IMR-90 (cell line): ENCODE measurements around the gene SMLR1. TPM values are rescaled to one million over a fixed set of nuclear protein-coding genes. Genes with fewer than 3 reads are reported as not detected.

ENCODE experiments used
- ATAC-seq: fragments of 200-7000 bp; cut with Tn5 transposase; 2 replicates; pipeline ENCODE4 v1.9.1; 2020; ENCODE audit warnings: low read depth, mild to moderate bottlenecking, moderate library complexity
- BruUV-seq: library from RNA; stranded (reverse); fragments of 400-500 nt; replicated peaks from 2 replicates; lab custom pipeline; 2021; lab: Mats Ljungman, UMichigan
- CTCF ChIA-PET: fragments of 300-600 bp; formaldehyde crosslinking; extraction: SDS; loops from one replicate; lab custom pipeline; 2021; ENCODE audit warnings: antibody characterized with exemption; lab: Yijun Ruan, JAX
- POLR2A ChIA-PET: fragments of 300-600 bp; sonication (Branson Sonifier 250); formaldehyde crosslinking; loops from one replicate; lab custom pipeline; 2022; ENCODE audit warnings: antibody characterized with exemption; ENCODE audit not compliant: unreplicated experiment; lab: Charles Lee
- DNase-seq: peaks from one replicate; pipeline ENCODE4 v3.0.0; 2013
- H2AFZ ChIP-seq: replicated peaks from 2 replicates; pipeline ENCODE3; 2013; ENCODE audit warnings: low read length, mild to moderate bottlenecking; ENCODE audit not compliant: poor library complexity
- H2AK5ac ChIP-seq: 2 replicates; pipeline ENCODE4 v1.6.1; 2013; ENCODE audit warnings: low read depth, low read length, inconsistent platforms
- H2AK9ac ChIP-seq: replicated peaks from 2 replicates; pipeline ENCODE3; 2013; ENCODE audit warnings: mild to moderate bottlenecking, low read depth, low read length, moderate library complexity; ENCODE audit not compliant: poor library complexity
- H2BK120ac ChIP-seq: 2 replicates; pipeline ENCODE4 v1.6.1; 2013; ENCODE audit warnings: low read depth, low read length, inconsistent platforms
- H2BK15ac ChIP-seq: 3 replicates; pipeline ENCODE4 v1.6.1; 2013; ENCODE audit warnings: low read depth, low read length, inconsistent platforms
- H2BK20ac ChIP-seq: 2 replicates; pipeline ENCODE4 v1.6.1; 2013; ENCODE audit warnings: low read depth, mild to moderate bottlenecking, inconsistent platforms, low read length, moderate library complexity
- H2BK5ac ChIP-seq: 2 replicates; pipeline ENCODE4 v1.6.1; 2013; ENCODE audit warnings: mild to moderate bottlenecking, low read depth, low read length, inconsistent platforms; ENCODE audit not compliant: poor library complexity, severe bottlenecking
- H3K14ac ChIP-seq: replicated peaks from 2 replicates; pipeline ENCODE4 v1.6.1; 2013; ENCODE audit warnings: low read depth, low read length, inconsistent platforms
- H3K18ac ChIP-seq: 2 replicates; pipeline ENCODE4 v1.6.1; 2013; ENCODE audit warnings: low read depth, low read length, control low read depth
- H3K23ac ChIP-seq: 2 replicates; pipeline ENCODE4 v1.6.1; 2013; ENCODE audit warnings: low read depth, low read length, inconsistent platforms
- H3K27ac ChIP-seq: 2 replicates; pipeline ENCODE4 v1.5.1; 2013; ENCODE audit warnings: mild to moderate bottlenecking, control low read depth, low read length; ENCODE audit not compliant: insufficient read depth
- H3K27me3 ChIP-seq: 2 replicates; pipeline ENCODE4 v1.6.1; 2013; ENCODE audit warnings: low read length; ENCODE audit not compliant: control insufficient read depth, insufficient read depth
- H3K36me3 ChIP-seq: 2 replicates; pipeline ENCODE4 v1.6.1; 2013; ENCODE audit warnings: low read length, mixed read lengths; ENCODE audit not compliant: control insufficient read depth, insufficient read depth
- H3K4ac ChIP-seq: 2 replicates; pipeline ENCODE4 v1.6.1; 2013; ENCODE audit warnings: low read depth, low read length, inconsistent platforms
- H3K4me1 ChIP-seq: 2 replicates; pipeline ENCODE4 v1.6.1; 2013; ENCODE audit warnings: low read length, mixed read lengths; ENCODE audit not compliant: control insufficient read depth, insufficient read depth
- H3K4me2 ChIP-seq: 2 replicates; pipeline ENCODE4 v1.6.1; 2013; ENCODE audit warnings: low read depth, mild to moderate bottlenecking, control low read depth, low read length, moderate library complexity
- H3K4me3 ChIP-seq: 2 replicates; pipeline ENCODE4 v1.5.1; 2013; ENCODE audit warnings: low read depth, mild to moderate bottlenecking, control low read depth, low read length, moderate library complexity; ENCODE audit not compliant: insufficient read depth
- H3K56ac ChIP-seq: 2 replicates; pipeline ENCODE4 v1.6.1; 2013; ENCODE audit warnings: low read length, inconsistent platforms; ENCODE audit not compliant: insufficient read depth; ENCODE audit errors: extremely low read depth
- H3K79me1 ChIP-seq, 2 experiments: 2 replicates each; pipeline ENCODE4 v1.6.1; 2013; ENCODE audit warnings: low read length in 2 of 2, inconsistent platforms in 1 of 2, low read depth in 1 of 2
- H3K9ac ChIP-seq: 2 replicates; pipeline ENCODE4 v1.6.1; 2013; ENCODE audit warnings: low read depth, low read length, control low read depth
- H3K9me1 ChIP-seq: 2 replicates; pipeline ENCODE4 v1.6.1; 2013; ENCODE audit warnings: low read length, inconsistent platforms; ENCODE audit not compliant: insufficient read depth
- H3K9me3 ChIP-seq: 2 replicates; pipeline ENCODE4 v1.6.1; 2013; ENCODE audit warnings: low read length; ENCODE audit not compliant: control insufficient read depth, insufficient read depth
- H4K20me1 ChIP-seq: 2 replicates; pipeline ENCODE4 v1.6.1; 2013; ENCODE audit warnings: low read length, inconsistent platforms; ENCODE audit not compliant: insufficient read depth
- H4K5ac ChIP-seq: 2 replicates; pipeline ENCODE4 v1.6.1; 2013; ENCODE audit warnings: mild to moderate bottlenecking, low read depth, low read length, control low read depth
- H4K8ac ChIP-seq, 2 experiments: 2 replicates each; pipeline ENCODE4 v1.6.1; 2013; ENCODE audit warnings: low read depth in 2 of 2, low read length in 2 of 2, control low read depth in 1 of 2, inconsistent platforms in 1 of 2
- H4K91ac ChIP-seq: 2 replicates; pipeline ENCODE4 v1.6.1; 2013; ENCODE audit warnings: low read depth, low read length, inconsistent platforms; ENCODE audit not compliant: insufficient read depth
- BHLHE40 ChIP-seq: fragments of 150-350 bp; IDR thresholded peaks from 2 replicates; pipeline ENCODE4 v1.6.1; 2016; ENCODE audit warnings: mild to moderate bottlenecking, low read depth, low read length
- CEBPB ChIP-seq: IDR thresholded peaks from 2 replicates; pipeline ENCODE4 v1.6.1; 2012; ENCODE audit warnings: low read depth, low read length, improper control_type of control experiment
- CHD1 ChIP-seq: IDR thresholded peaks from 2 replicates; pipeline ENCODE4 v1.6.1; 2012; ENCODE audit warnings: low read depth, low read length, improper control_type of control experiment
- CTCF ChIP-seq: conservative IDR thresholded peaks from 2 replicates; pipeline ENCODE4 v1.5.1; 2012; ENCODE audit warnings: mild to moderate bottlenecking, low read depth, low read length, improper control_type of control experiment
- FOS ChIP-seq: fragments of 150-350 bp; IDR thresholded peaks from 2 replicates; pipeline ENCODE4 v1.6.1; 2016; ENCODE audit warnings: low read depth, low read length
- MAFK ChIP-seq: IDR thresholded peaks from 2 replicates; pipeline ENCODE4 v1.6.1; 2012; ENCODE audit warnings: low read depth, low read length, improper control_type of control experiment
- MXI1 ChIP-seq: IDR thresholded peaks from 2 replicates; pipeline ENCODE4 v1.6.1; 2012; ENCODE audit warnings: low read depth, mild to moderate bottlenecking, low read length, moderate library complexity, borderline replicate concordance
- NFE2L2 ChIP-seq: fragments of 150-350 bp; IDR thresholded peaks from 2 replicates; pipeline ENCODE4 v1.6.1; 2016; ENCODE audit warnings: low read depth, mild to moderate bottlenecking, low read length
- POLR2A ChIP-seq: IDR thresholded peaks from 2 replicates; pipeline ENCODE4 v1.6.1; 2012; ENCODE audit warnings: mild to moderate bottlenecking, low read depth, low read length
- RAD21 ChIP-seq: IDR thresholded peaks from 2 replicates; pipeline ENCODE4 v1.6.1; 2012; ENCODE audit warnings: low read length, improper control_type of control experiment
- RCOR1 ChIP-seq: IDR thresholded peaks from 2 replicates; pipeline ENCODE4 v1.6.1; 2012; ENCODE audit warnings: mild to moderate bottlenecking, low read length, improper control_type of control experiment; ENCODE audit not compliant: insufficient replicate concordance
- RFX5 ChIP-seq: IDR thresholded peaks from 2 replicates; pipeline ENCODE4 v1.8.0; 2012; ENCODE audit warnings: low read depth, mild to moderate bottlenecking, low read length, moderate library complexity
- SMC3 ChIP-seq: fragments of 150-350 bp; IDR thresholded peaks from 2 replicates; pipeline ENCODE4 v1.6.1; 2016; ENCODE audit warnings: low read depth, mild to moderate bottlenecking, antibody characterized with exemption, low read length, moderate library complexity
- USF2 ChIP-seq: fragments of 150-350 bp; IDR thresholded peaks from 2 replicates; pipeline ENCODE4 v1.6.1; 2017; ENCODE audit warnings: mild to moderate bottlenecking, antibody characterized with exemption, low read length, low read depth
- WGBS, 2 experiments: methylation state at CpG; one replicate each; pipeline versions ENCODE4 v1.1.5 to v1.1.7; 2013; ENCODE audit warnings: missing lambda C conversion rate in 2 of 2; ENCODE audit not compliant: insufficient read length in 1 of 2; ENCODE audit errors: extremely low coverage in 2 of 2; 5-methylcytosine and 5-hydroxymethylcytosine counted together
- dilution Hi-C: fragments of 300-500 bp; cut with HindIII; formaldehyde crosslinking; loops from one replicate; pipeline ENCODE4 v1.14.3; 2018; ENCODE audit warnings: low sequenced_read_pairs; ENCODE audit not compliant: unreplicated experiment
- in situ Hi-C: fragments of 300-500 bp; cut with MboI; formaldehyde crosslinking; loops from 3 replicates; pipeline ENCODE4 v1.14.3; 2019; ENCODE audit warnings: low sequenced_read_pairs, inconsistent platforms, mixed read lengths
- intact Hi-C: fragments of 100-400 bp; cut with micrococcal nuclease; formaldehyde crosslinking; loops from 2 replicates; pipeline ENCODE4 v1.10.0; 2022
- polyA plus RNA-seq, 3 experiments: library from polyadenylated mRNA; depleted of rRNA; stranded (reverse); fragments of >200 nt; gene quantifications; 2 replicates each; pipeline ENCODE4 v1.2.3, GENCODE V29; 2012; ENCODE audit warnings: low replicate concordance in 1 of 3
- total RNA-seq: library from RNA; depleted of rRNA; stranded (reverse); fragments of >200 nt; gene quantifications from 2 replicates; pipeline ENCODE4 v1.2.3, GENCODE V29; 2012

SMLR1 gene
- total and polyA plus RNA-seq, 2 of the 4 experiments (the other 2 are of a cell fraction): not detected

GRCh38 chr6:130865793-130866192 is 38.6 kb downstream of the SMLR1 start:
- H3K23ac ChIP-seq: no peak overlapping the region
- H4K8ac ChIP-seq: no peak overlapping the region
- no peak overlapping the region for H3K4me3 ChIP-seq
- in situ Hi-C loops: no loop called here
- dilution Hi-C loops: no loop called here
- no peak overlapping the region for H3K9ac ChIP-seq
- H4K5ac ChIP-seq: no peak overlapping the region
- H3K9me1 ChIP-seq: peaks cover 4% of the 10 kb centered on the region; the same call in 1 of the 2 replicates
- H3K14ac ChIP-seq: no peak overlapping the region
- no peak overlapping the region for H2AK9ac ChIP-seq
- ChIA-PET POLR2A (no interaction called here), CTCF (interaction anchor here (0.6 kb wide), 1 partner anchor 34 kb away, joined by 5 read pairs; no protein-coding TSS in a partner anchor)
- no peak overlapping the region for H2BK5ac ChIP-seq
- intact Hi-C loops: no loop called here
- DNase-seq: no peak
- H2BK20ac ChIP-seq: no peak overlapping the region
- peaks cover 5 to 14% of the 10 kb centered on the region in 2 experiments; a peak in 2 of 4 replicates for H3K79me1 ChIP-seq
- H3K36me3 ChIP-seq: peaks cover 35% of the 10 kb centered on the region
- ATAC-seq: no peak
- H3K4ac ChIP-seq: no peak overlapping the region
- no peaks in the 10 kb centered on the region for H3K4me1 ChIP-seq
- no peak overlapping the region for H2BK120ac ChIP-seq
- no peaks in the 10 kb centered on the region for H3K9me3 ChIP-seq
- BruUV-seq: no TSS peak
- H3K18ac ChIP-seq: no peak overlapping the region
- TF ChIP-seq BHLHE40 (no peak), NFE2L2 (no peak), MAFK (no peak), RCOR1 (no peak), CEBPB (no peak), USF2 (no peak), SMC3 (no peak), CTCF (no peak), MXI1 (no peak), RFX5 (no peak), CHD1 (no peak), POLR2A (no peak), RAD21 (no peak), FOS (no peak)
- no peak overlapping the region for H3K27ac ChIP-seq
- no peak overlapping the region for H4K91ac ChIP-seq
- WGBS, 2 experiments: 100% methylated on average over 1 of the region's 4 CpGs; no CpG with 5 or more reads in 1 of the 2 experiments
- no peak overlapping the region for H2AFZ ChIP-seq
- no peak overlapping the region for H3K4me2 ChIP-seq
- no peak overlapping the region for H2AK5ac ChIP-seq
- H3K27me3 ChIP-seq: no peaks in the 10 kb centered on the region
- H4K20me1 ChIP-seq: no peaks in the 10 kb centered on the region
- H3K56ac ChIP-seq: no peak overlapping the region
- H2BK15ac ChIP-seq: no peak overlapping the region
